Measurements from ENCODE around the gene CHMP3. TPM values are rescaled to one million over a fixed set of nuclear protein-coding genes. Genes with fewer than 3 reads are reported as not detected.
A peak's percentile ranks its signal among the peaks of the same experiment; 100 is the strongest.

CHMP3 gene
- total RNA-seq, 4 donors from 2014 or later, result 206 to 236 (median 211) TPM

DNA sequence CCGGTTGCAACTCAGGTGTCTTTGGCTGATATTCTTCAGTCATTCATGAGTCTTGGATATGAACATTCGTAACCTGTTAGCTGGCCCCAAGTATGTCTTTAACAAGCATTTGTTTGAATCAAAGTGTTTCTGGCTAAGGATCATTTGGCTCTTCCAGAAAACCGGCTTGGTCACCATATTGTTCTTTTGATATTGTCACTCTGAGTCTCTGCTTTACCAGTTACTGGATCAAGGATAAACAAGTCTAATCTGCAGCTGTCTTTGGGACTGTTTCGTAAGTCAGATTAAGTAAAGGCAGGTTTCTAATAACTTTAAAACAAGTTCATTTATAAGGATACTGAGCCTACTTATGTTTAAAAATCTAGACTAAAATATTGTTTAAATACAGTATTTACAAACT lies 73.0 kb downstream of the CHMP3 start:
- 73 to 89% methylated on average over 4 of the region's 4 CpGs for WGBS, 2 donors (ENCODE audit: low coverage in 1 of 2)
- Histone ChIP-seq H3K27me3 (no peaks in the 10 kb centered on the region), H3K9me3 (no peaks in the 10 kb centered on the region), H3K27ac (peak overlapping the region; percentile 61 to 74 (median 73)), H3K4me3 (no peak overlapping the region), H3K36me3 (peaks cover 7 to 96% of the 10 kb centered on the region in 2 donors), H3K4me1 (peaks cover 5 to 34% (median 8%) of the 10 kb centered on the region in 3 donors)
- TF ChIP-seq, protein P1, sequence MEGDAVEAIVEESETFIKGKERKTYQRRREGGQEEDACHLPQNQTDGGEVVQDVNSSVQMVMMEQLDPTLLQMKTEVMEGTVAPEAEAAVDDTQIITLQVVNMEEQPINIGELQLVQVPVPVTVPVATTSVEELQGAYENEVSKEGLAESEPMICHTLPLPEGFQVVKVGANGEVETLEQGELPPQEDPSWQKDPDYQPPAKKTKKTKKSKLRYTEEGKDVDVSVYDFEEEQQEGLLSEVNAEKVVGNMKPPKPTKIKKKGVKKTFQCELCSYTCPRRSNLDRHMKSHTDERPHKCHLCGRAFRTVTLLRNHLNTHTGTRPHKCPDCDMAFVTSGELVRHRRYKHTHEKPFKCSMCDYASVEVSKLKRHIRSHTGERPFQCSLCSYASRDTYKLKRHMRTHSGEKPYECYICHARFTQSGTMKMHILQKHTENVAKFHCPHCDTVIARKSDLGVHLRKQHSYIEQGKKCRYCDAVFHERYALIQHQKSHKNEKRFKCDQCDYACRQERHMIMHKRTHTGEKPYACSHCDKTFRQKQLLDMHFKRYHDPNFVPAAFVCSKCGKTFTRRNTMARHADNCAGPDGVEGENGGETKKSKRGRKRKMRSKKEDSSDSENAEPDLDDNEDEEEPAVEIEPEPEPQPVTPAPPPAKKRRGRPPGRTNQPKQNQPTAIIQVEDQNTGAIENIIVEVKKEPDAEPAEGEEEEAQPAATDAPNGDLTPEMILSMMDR (IDR thresholded peaks at IDR 0.05), result no peak
- no peak for TF ChIP-seq POLR2AphosphoS5 (IDR thresholded peaks at IDR 0.05)
- no peak for ATAC-seq

DNA sequence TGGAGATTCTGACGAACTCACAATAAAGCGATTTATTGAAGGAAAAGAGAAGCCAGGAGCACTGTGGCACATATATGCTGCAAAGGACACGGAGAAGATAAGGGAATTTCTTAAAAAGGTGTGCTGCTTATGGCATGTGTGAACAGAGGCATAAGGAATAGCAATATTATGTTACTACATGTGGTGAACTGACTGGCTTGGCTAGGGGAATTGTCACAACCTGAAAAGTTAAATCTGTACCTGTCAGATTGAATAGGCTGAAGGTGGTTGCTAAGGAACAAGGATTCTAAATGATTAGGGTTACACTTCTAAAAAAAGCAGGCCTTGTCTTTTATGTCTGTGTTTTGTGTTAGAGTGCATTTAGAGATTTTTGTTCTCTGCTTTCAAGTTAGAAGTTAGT lies 73.7 kb downstream of the CHMP3 start:
- H3K4me1 ChIP-seq, result peaks cover 5 to 34% (median 8%) of the 10 kb centered on the region in 3 donors
- no peak for TF ChIP-seq EP300 (IDR thresholded peaks at IDR 0.05)
- TF ChIP-seq, protein P1 (IDR thresholded peaks at IDR 0.05), result no peak
- TF ChIP-seq POLR2AphosphoS5 (IDR thresholded peaks at IDR 0.05), result no peak
- no peak for TF ChIP-seq POLR2A (IDR thresholded peaks at IDR 0.05)
- peak overlapping the region in 3 of 4 donors; percentile 61 to 74 (median 73) for H3K27ac ChIP-seq
- ATAC-seq, result no peak
- H3K9me3 ChIP-seq, result no peaks in the 10 kb centered on the region
- no peak overlapping the region for H3K4me3 ChIP-seq
- H3K36me3 ChIP-seq, result peaks cover 8 to 99% of the 10 kb centered on the region in 2 donors
- 90 to 100% methylated on average over 3 of the region's 3 CpGs for WGBS, 2 donors (ENCODE audit: low coverage in 1 of 2)
- H3K27me3 ChIP-seq, result no peaks in the 10 kb centered on the region

DNA sequence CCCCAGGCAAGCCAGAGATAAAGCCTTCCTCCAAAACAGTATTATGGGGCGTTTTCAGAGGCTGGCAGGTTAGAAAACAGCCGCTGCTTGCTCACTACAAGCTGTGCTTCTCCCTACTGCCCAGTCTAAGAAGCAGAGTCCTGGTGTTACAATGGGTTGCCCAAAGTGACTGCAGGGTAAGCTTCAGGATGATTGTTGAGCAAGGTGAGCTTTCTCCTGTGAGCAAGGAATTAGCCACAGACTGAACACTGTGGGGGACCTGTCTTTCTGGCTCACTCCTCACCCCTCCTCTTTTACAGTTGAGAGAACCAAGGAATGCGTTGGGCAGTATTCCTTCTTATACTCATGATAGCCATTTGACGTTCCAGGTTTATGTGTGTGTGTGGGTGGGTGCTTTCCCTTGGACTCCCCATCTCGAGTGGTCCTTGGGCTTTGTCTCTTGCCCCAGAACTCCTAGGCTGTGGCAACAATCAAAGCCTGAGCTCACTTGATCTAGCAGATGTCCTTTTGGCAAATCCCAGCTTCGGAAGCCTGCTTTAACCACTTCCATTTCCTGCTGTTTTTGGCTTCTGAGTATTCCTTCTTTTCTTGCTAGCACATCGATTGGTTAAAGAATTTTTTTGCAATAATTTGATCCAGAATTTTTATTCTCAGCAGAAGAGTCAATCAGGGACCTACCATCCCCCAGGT lies 74.5 kb downstream of the CHMP3 start:
- Histone ChIP-seq H3K9me3 (no peaks in the 10 kb centered on the region), H3K27me3 (no peaks in the 10 kb centered on the region), H3K27ac (peak overlapping the region; percentile 11 to 73 (median 58)), H3K4me3 (no peak overlapping the region), H3K4me1 (peaks cover 5 to 39% (median 8%) of the 10 kb centered on the region in 3 donors), H3K36me3 (peaks cover 8 to 99% of the 10 kb centered on the region in 2 donors)
- TF ChIP-seq, protein P1 (IDR thresholded peaks at IDR 0.05), result no peak
- 79 to 87% methylated on average over 3 to 7 of the region's 7 CpGs for WGBS, 2 donors (ENCODE audit: low coverage in 1 of 2)
- no peak for ATAC-seq

DNA sequence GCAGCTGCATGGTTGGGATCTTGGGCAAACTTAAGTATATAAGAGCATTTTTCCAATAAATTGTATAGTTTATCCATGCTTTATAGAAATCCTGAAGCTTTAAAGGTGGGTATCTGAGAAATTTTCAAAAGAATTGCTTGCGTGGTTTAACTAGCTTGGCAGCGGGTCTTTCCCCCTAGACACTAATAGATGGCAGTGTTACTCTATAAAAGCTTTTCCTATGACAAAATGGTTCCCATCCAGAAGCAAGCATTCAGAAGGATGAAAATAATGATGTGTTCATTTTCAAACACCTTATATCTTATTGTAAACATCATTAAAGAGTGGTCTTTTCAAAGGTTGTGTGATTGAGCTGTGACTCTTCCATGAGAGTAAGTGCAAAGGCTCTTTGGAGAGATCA lies 76.2 kb downstream of the CHMP3 start:
- no peak for TF ChIP-seq POLR2AphosphoS5 (IDR thresholded peaks at IDR 0.05)
- TF ChIP-seq POLR2A (IDR thresholded peaks at IDR 0.05), result no peak
- TF ChIP-seq, protein P1 (IDR thresholded peaks at IDR 0.05), result no peak
- no peak for TF ChIP-seq EP300 (IDR thresholded peaks at IDR 0.05)
- Histone ChIP-seq H3K4me1 (peaks cover 17 to 49% (median 18%) of the 10 kb centered on the region in 3 donors), H3K4me3 (no peak overlapping the region), H3K9me3 (no peaks in the 10 kb centered on the region), H3K27ac (peak overlapping the region in 3 of 4 donors; percentile 40 to 80 (median 45)), H3K27me3 (no peaks in the 10 kb centered on the region), H3K36me3 (peaks cover 11 to 100% of the 10 kb centered on the region in 2 donors)
- WGBS, 2 donors (ENCODE audit: low coverage in 1 of 2), result 100% methylated on average over 2 of the region's 2 CpGs
- ATAC-seq, result no peak

DNA sequence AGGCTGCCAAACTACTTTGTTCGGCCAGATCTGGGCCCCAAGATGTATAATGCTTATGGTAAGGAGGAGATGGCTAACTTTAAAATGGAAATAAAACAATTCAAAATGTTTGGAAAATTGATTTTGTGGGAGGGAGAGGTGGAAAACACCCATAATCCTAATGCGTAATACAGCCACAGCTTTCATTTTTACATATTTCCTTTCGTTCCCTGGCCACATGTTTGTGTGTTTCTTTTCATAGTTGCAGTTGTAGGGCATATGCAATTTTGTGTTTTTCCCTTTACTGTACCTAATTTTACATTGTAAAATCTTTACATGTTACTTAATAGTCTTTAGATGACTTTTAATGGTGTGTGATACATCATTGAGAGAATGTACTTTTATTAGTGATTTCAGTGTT lies 77.4 kb downstream of the CHMP3 start:
- H3K27ac ChIP-seq, result peak overlapping the region in 3 of 4 donors; percentile 58 to 80 (median 76)
- H3K27me3 ChIP-seq, result no peaks in the 10 kb centered on the region

More for the DNA sequence above, 77.4 kb downstream of the CHMP3 start:
- no peaks in the 10 kb centered on the region for H3K9me3 ChIP-seq
- 90% methylated on average over 3 of the region's 3 CpGs for WGBS, 2 donors (ENCODE audit: low coverage in 1 of 2)
- no peak overlapping the region for H3K4me3 ChIP-seq
- TF ChIP-seq, protein P1 (IDR thresholded peaks at IDR 0.05), result no peak
- TF ChIP-seq EP300 (IDR thresholded peaks at IDR 0.05) (no peak), POLR2AphosphoS5 (IDR thresholded peaks at IDR 0.05) (no peak), POLR2A (IDR thresholded peaks at IDR 0.05) (no peak)
- H3K4me1 ChIP-seq, result peaks cover 14 to 50% (median 25%) of the 10 kb centered on the region in 3 donors
- ATAC-seq, result no peak
- H3K36me3 ChIP-seq, result peaks cover 11 to 98% of the 10 kb centered on the region in 2 donors

All from gastroesophageal sphincter (tissue), 4 donors.